Endothelial cell of umbilical vein (primary cell): ENCODE measurements around the gene AMN1. TPM values are rescaled to one million over a fixed set of nuclear protein-coding genes. Genes with fewer than 3 reads are reported as not detected.

Experiments used
- BruUV-seq: library from RNA; stranded (reverse); fragments of 400-500 nt; replicated peaks from 2 replicates; lab custom pipeline; 2021; lab: Mats Ljungman, UMichigan
- CTCF ChIA-PET: fragments of 300-600, 350-600 bp; sonication (Branson Sonifier 250); formaldehyde crosslinking; loops from one replicate; lab custom pipeline; 2021; ENCODE audit warnings: antibody characterized with exemption, inconsistent platforms; lab: Charles Lee
- POLR2A ChIA-PET: fragments of 300-600, 350-600 bp; sonication (Branson Sonifier 250); formaldehyde crosslinking; loops from one replicate; lab custom pipeline; 2021; ENCODE audit warnings: antibody characterized with exemption, inconsistent platforms; lab: Charles Lee
- DNase-seq: peaks from one replicate; pipeline ENCODE4 v3.0.0-alpha.2; 2011; ENCODE audit warnings: low read depth, low spot score
- FAIRE-seq: peaks from 2 replicates; lab custom pipeline; 2011; peaks lifted over from hg19 to GRCh38; lab: Jason Lieb, UNC
- H2AFZ ChIP-seq: 2 replicates; pipeline ENCODE4 v1.6.0; 2012; ENCODE audit warnings: low read depth, low read length, control low read depth, inconsistent platforms
- H3K27ac ChIP-seq: 2 replicates; pipeline ENCODE4 v1.5.1; 2011; ENCODE audit warnings: low read depth, mild to moderate bottlenecking, control low read depth, low read length, moderate library complexity; ENCODE audit not compliant: insufficient read depth
- H3K27me3 ChIP-seq, 2 experiments: 2 replicates each; pipeline versions ENCODE4 v1.6.0 to v1.6.1; 2011; ENCODE audit warnings: low read length in 2 of 2, mixed read lengths in 1 of 2; ENCODE audit not compliant: control insufficient read depth in 2 of 2, insufficient read depth in 2 of 2
- H3K36me3 ChIP-seq, 2 experiments: 2 replicates in 1 of 2; 3 replicates in 1 of 2; pipeline ENCODE4 v1.5.1; 2011; ENCODE audit warnings: low read length in 2 of 2, mild to moderate bottlenecking in 1 of 2, moderate library complexity in 1 of 2; ENCODE audit not compliant: control insufficient read depth in 2 of 2, insufficient read depth in 2 of 2; ENCODE audit errors: extremely low read depth in 1 of 2
- H3K4me1 ChIP-seq: 3 replicates; pipeline ENCODE4 v1.5.1; 2011; ENCODE audit warnings: mild to moderate bottlenecking, low read length; ENCODE audit not compliant: control insufficient read depth, insufficient read depth; ENCODE audit errors: extremely low read depth
- H3K4me2 ChIP-seq: 2 replicates; pipeline ENCODE4 v1.6.1; 2011; ENCODE audit warnings: low read length, control low read depth, mixed read lengths; ENCODE audit not compliant: insufficient read depth
- H3K4me3 ChIP-seq, 3 experiments: fragments of 200-600 bp in 1 of 3; sonication (generic), shearing (Covaris generic) in 1 of 3; replicated peaks in 1 of 3; 2 replicates each; pipeline ENCODE4 v1.5.1; 2011 to 2016; ENCODE audit warnings: control low read depth in 3 of 3, low read length in 3 of 3, mild to moderate bottlenecking in 2 of 3, inconsistent platforms in 1 of 3, low read depth in 1 of 3, moderate library complexity in 1 of 3; ENCODE audit not compliant: insufficient read depth in 1 of 3
- H3K79me2 ChIP-seq: 2 replicates; pipeline ENCODE4 v1.6.0; 2012; ENCODE audit warnings: low read length, inconsistent platforms; ENCODE audit not compliant: control insufficient read depth, insufficient read depth
- H3K9ac ChIP-seq: replicated peaks from 2 replicates; pipeline ENCODE3; 2011; ENCODE audit warnings: low read length, control low read depth; ENCODE audit not compliant: insufficient read depth; ENCODE audit errors: extremely low read depth
- H3K9me1 ChIP-seq: replicated peaks from 3 replicates; pipeline ENCODE4 v1.6.0; 2011; ENCODE audit warnings: mild to moderate bottlenecking, low read length; ENCODE audit not compliant: control insufficient read depth, insufficient read depth; ENCODE audit errors: extremely low read depth
- H3K9me3 ChIP-seq: replicated peaks from 2 replicates; pipeline ENCODE4 v1.5.1; 2012; ENCODE audit warnings: low read length, inconsistent platforms; ENCODE audit not compliant: control insufficient read depth, insufficient read depth
- H4K20me1 ChIP-seq: replicated peaks from 2 replicates; pipeline ENCODE3; 2011; ENCODE audit warnings: mild to moderate bottlenecking, low read length; ENCODE audit not compliant: control insufficient read depth, insufficient read depth; ENCODE audit errors: extremely low read depth
- CTCF ChIP-seq, 2 donors: IDR thresholded peaks; 1 replicate in 1 of 2; 2 replicates in 1 of 2; pipeline ENCODE4 v1.5.1; 2011; ENCODE audit warnings: low read length in 2 of 2, mild to moderate bottlenecking in 2 of 2, moderate library complexity in 2 of 2, control low read depth in 1 of 2, inconsistent platforms in 1 of 2, low read depth in 1 of 2; ENCODE audit not compliant: insufficient read depth in 1 of 2; ENCODE audit errors: extremely low read depth in 1 of 2
- EZH2 ChIP-seq: IDR thresholded peaks from 2 replicates; pipeline ENCODE4 v1.6.1; 2012; ENCODE audit warnings: borderline replicate concordance, low read depth, mild to moderate bottlenecking, moderate library complexity, low read length, inconsistent platforms; ENCODE audit not compliant: severe bottlenecking
- FOS ChIP-seq: IDR thresholded peaks from 2 replicates; pipeline ENCODE4 v1.6.1; 2011; ENCODE audit warnings: mild to moderate bottlenecking, low read length, moderate library complexity, borderline replicate concordance; ENCODE audit not compliant: insufficient read depth
- GATA2 ChIP-seq: IDR thresholded peaks from 2 replicates; pipeline ENCODE4 v1.7.0; 2011; ENCODE audit warnings: low read depth, mild to moderate bottlenecking, moderate library complexity, mixed read lengths, low read length; ENCODE audit not compliant: insufficient read length, insufficient read depth
- JUN ChIP-seq: IDR thresholded peaks from 2 replicates; pipeline ENCODE4 v1.6.1; 2011; ENCODE audit warnings: borderline replicate concordance, low read depth; ENCODE audit not compliant: insufficient read length, insufficient read depth
- MAX ChIP-seq: IDR thresholded peaks from 2 replicates; pipeline ENCODE4 v1.6.1; 2011; ENCODE audit not compliant: insufficient read depth, insufficient read length
- MYC ChIP-seq: IDR thresholded peaks from one replicate; pipeline ENCODE4 v1.6.1; 2011; ENCODE audit warnings: mild to moderate bottlenecking, low read depth, low read length
- POLR2A ChIP-seq: IDR thresholded peaks from 2 replicates; pipeline ENCODE4 v1.6.1; 2012; ENCODE audit warnings: low read depth, mild to moderate bottlenecking, control low read depth, low read length
- POLR2AphosphoS5 ChIP-seq: IDR thresholded peaks from 2 replicates; pipeline ENCODE4 v1.6.1; 2012; ENCODE audit warnings: low read depth, mild to moderate bottlenecking, control low read depth, low read length, moderate library complexity; ENCODE audit not compliant: insufficient read depth
- dilution Hi-C: fragments of 300-500 bp; cut with MboI; formaldehyde crosslinking; loops from one replicate; pipeline ENCODE4 v1.15.0; 2019; ENCODE audit warnings: low sequenced_read_pairs; ENCODE audit not compliant: extremely low pct_ligation_motif_present
- intact Hi-C: fragments of 100-400 bp; cut with micrococcal nuclease; formaldehyde crosslinking; loops from one replicate; pipeline ENCODE4 v1.10.0; 2022
- polyA plus RNA-seq, 4 experiments: library from polyadenylated mRNA; depleted of rRNA in 3 of 4; stranded (reverse) in 3 of 4; unstranded in 1 of 4; fragments of >200 nt; gene quantifications; 2 replicates each; pipeline versions ENCODE4 v1.2.1 to v1.2.3, GENCODE V29; 2011 to 2012; ENCODE audit warnings: missing spikeins in 1 of 4
- total RNA-seq: library from RNA; stranded (reverse); gene quantifications from 2 replicates; pipeline ENCODE4 v1.2.3, GENCODE V29; 2021

AMN1 gene
- total and polyA plus RNA-seq, 2 donors (not counting 3 experiments of a cell fraction or from before 2014, with no cell fraction given), result 8.5 to 18.0 TPM

GRCh38 chr12:31773223-31773750 lies 44.5 kb upstream of the AMN1 start:
- no peak overlapping the region for H3K4me2 ChIP-seq
- H3K4me3 ChIP-seq, result no peak overlapping the region
- H3K79me2 ChIP-seq, result no peaks in the 10 kb centered on the region
- H3K9me1 ChIP-seq, result no peaks in the 10 kb centered on the region
- no peak overlapping the region for H3K27ac ChIP-seq
- CTCF ChIA-PET, result no interaction called here
- H2AFZ ChIP-seq, result no peak overlapping the region
- H3K27me3 ChIP-seq, result peaks cover 0 to 2% of the 10 kb centered on the region in 2 experiments
- no peak for DNase-seq
- dilution Hi-C loops, result no loop called here
- H3K4me1 ChIP-seq, result no peaks in the 10 kb centered on the region
- H3K9ac ChIP-seq, result no peak overlapping the region
- no peak for FAIRE-seq
- POLR2A ChIA-PET, result interaction anchor here (0.6 kb wide), 1 partner anchor 330 kb away, joined by 3 read pairs; no protein-coding TSS in a partner anchor
- H4K20me1 ChIP-seq, result no peaks in the 10 kb centered on the region
- no peaks in the 10 kb centered on the region for H3K36me3 ChIP-seq
- no TSS peak for BruUV-seq
- TF ChIP-seq GATA2, result no peak
- no peak for TF ChIP-seq MAX
- no peak for TF ChIP-seq POLR2A
- no peak for TF ChIP-seq JUN
- no peak for TF ChIP-seq MYC
- TF ChIP-seq FOS, result no peak
- TF ChIP-seq EZH2, result no peak
- no peak for TF ChIP-seq POLR2AphosphoS5
- TF ChIP-seq CTCF (IDR thresholded peaks at IDR 0.05; ENCODE audit: extremely low read depth in 1 of 2, insufficient read depth in 1 of 2, low read depth in 1 of 2, low read length in 2 of 2), result no peak
- intact Hi-C loops, result no loop called here
- no peaks in the 10 kb centered on the region for H3K9me3 ChIP-seq
